KMS-11 (cell line): ENCODE results near the gene OVOL3.
A peak's percentile ranks its signal among the peaks of the same experiment; 100 is the strongest.

Source experiments
- H2AFZ ChIP-seq: fragments of 200-600 bp; sonication (generic); 2 replicates; pipeline ENCODE4 v1.6.1; 2016; ENCODE audit warnings: antibody characterized with exemption, mixed run types, low read depth
- H3K27ac ChIP-seq: fragments of 200-600 bp; sonication (generic); 2 replicates; pipeline ENCODE4 v1.6.1; 2016; ENCODE audit warnings: mild to moderate bottlenecking, mixed run types
- H3K27me3 ChIP-seq: fragments of 200-600 bp; sonication (generic); 2 replicates; pipeline ENCODE4 v1.6.1; 2017; ENCODE audit warnings: mild to moderate bottlenecking, low read depth, mixed run types, moderate library complexity; ENCODE audit not compliant: insufficient read depth
- H3K36me3 ChIP-seq: fragments of 200-600 bp; sonication (generic); 2 replicates; pipeline ENCODE4 v1.6.1; 2017; ENCODE audit warnings: mild to moderate bottlenecking, mixed run types; ENCODE audit not compliant: insufficient read depth
- H3K4me1 ChIP-seq: fragments of 200-600 bp; sonication (generic); 2 replicates; pipeline ENCODE4 v1.6.1; 2016; ENCODE audit warnings: mild to moderate bottlenecking, low read depth, mixed run types; ENCODE audit not compliant: poor library complexity, severe bottlenecking
- H3K4me2 ChIP-seq: fragments of 200-600 bp; sonication (generic); 2 replicates; pipeline ENCODE4 v1.7.0; 2016; ENCODE audit warnings: mild to moderate bottlenecking, mixed run types
- H3K4me3 ChIP-seq: fragments of 200-600 bp; sonication (generic); IDR thresholded peaks from 2 replicates; pipeline ENCODE4 v1.6.1; 2017; ENCODE audit warnings: low read depth, low read length, mixed read lengths; ENCODE audit not compliant: insufficient read depth
- H3K79me2 ChIP-seq: fragments of 200-600 bp; sonication (generic); 2 replicates; pipeline ENCODE4 v1.6.1; 2016; ENCODE audit warnings: low read depth, mixed run types; ENCODE audit not compliant: insufficient read depth
- H3K9ac ChIP-seq: fragments of 200-600 bp; sonication (generic); 2 replicates; pipeline ENCODE4 v1.6.1; 2016; ENCODE audit warnings: mild to moderate bottlenecking, mixed run types
- H4K20me1 ChIP-seq: fragments of 200-600 bp; sonication (generic); 2 replicates; pipeline ENCODE4 v1.6.1; 2016; ENCODE audit warnings: mild to moderate bottlenecking, mixed run types; ENCODE audit not compliant: insufficient read depth
- CTCF ChIP-seq: fragments of 200-600 bp; sonication (generic); conservative IDR thresholded peaks from 2 replicates; pipeline ENCODE4 v1.6.1; 2017; ENCODE audit warnings: low read depth, mild to moderate bottlenecking, antibody characterized with exemption, low read length, moderate library complexity, mixed read lengths

The OVOL3 gene

GRCh38 chr19:36116344-36116637, 5.3 kb downstream of the OVOL3 start:
- 0 out of 2 replicates have a peak overlapping the region, but pooled peaks have one; percentile 86 for H2AFZ ChIP-seq
- no peaks in the 10 kb centered on the region; the same call in 1 of the 2 replicates for H3K79me2 ChIP-seq
- H3K4me2 ChIP-seq = peak overlapping the region; percentile 88
- H3K27ac ChIP-seq = no peak overlapping the region
- H3K36me3 ChIP-seq = peaks cover 3% of the 10 kb centered on the region; the same call in 1 of the 2 replicates
- H3K4me3 ChIP-seq = no peak overlapping the region
- TF ChIP-seq CTCF = no peak
- H3K27me3 ChIP-seq = no peaks in the 10 kb centered on the region
- no peaks in the 10 kb centered on the region for H4K20me1 ChIP-seq
- H3K9ac ChIP-seq = peak overlapping the region; percentile 4; the same call in 1 of the 2 replicates
- H3K4me1 ChIP-seq = peaks cover 12% of the 10 kb centered on the region

GRCh38 chr19:36120092-36120983, 9.4 kb downstream of the OVOL3 start:
- H4K20me1 ChIP-seq = no peaks in the 10 kb centered on the region

GRCh38 chr19:36120984-36121358, 10.0 kb downstream of the OVOL3 start:
- TF ChIP-seq CTCF = no peak
- Histone ChIP-seq H2AFZ (no peak overlapping the region), H3K36me3 (peaks cover 3% of the 10 kb centered on the region; the same call in 1 of the 2 replicates), H3K4me1 (peaks cover 11% of the 10 kb centered on the region), H3K27me3 (no peaks in the 10 kb centered on the region), H3K4me3 (no peak overlapping the region), H3K79me2 (no peaks in the 10 kb centered on the region), H3K27ac (no peak overlapping the region), H3K4me2 (no peak overlapping the region), H3K9ac (no peak overlapping the region), H4K20me1 (no peaks in the 10 kb centered on the region)

More at GRCh38 chr19:36120092-36120983, 9.4 kb downstream of the OVOL3 start:
- H3K79me2 ChIP-seq = no peaks in the 10 kb centered on the region
- no peak overlapping the region for H3K4me2 ChIP-seq
- H3K27ac ChIP-seq = no peak overlapping the region
- H2AFZ ChIP-seq = no peak overlapping the region
- no peak overlapping the region for H3K9ac ChIP-seq
- no peak overlapping the region for H3K4me3 ChIP-seq
- peaks cover 3% of the 10 kb centered on the region; the same call in 1 of the 2 replicates for H3K36me3 ChIP-seq
- peaks cover 12% of the 10 kb centered on the region for H3K4me1 ChIP-seq
- no peaks in the 10 kb centered on the region for H3K27me3 ChIP-seq
- no peak for TF ChIP-seq CTCF

GRCh38 chr19:36121486-36122124, 10.7 kb downstream of the OVOL3 start:
- no peak for TF ChIP-seq CTCF
- Histone ChIP-seq H3K9ac (no peak overlapping the region), H3K4me1 (peaks cover 5% of the 10 kb centered on the region), H3K27me3 (no peaks in the 10 kb centered on the region), H3K79me2 (no peaks in the 10 kb centered on the region), H3K36me3 (peaks cover 3% of the 10 kb centered on the region; the same call in 1 of the 2 replicates), H4K20me1 (no peaks in the 10 kb centered on the region), H2AFZ (no peak overlapping the region), H3K4me2 (no peak overlapping the region), H3K4me3 (no peak overlapping the region), H3K27ac (no peak overlapping the region)
